Activated CD8-positive, alpha-beta memory T cell treated with anti-CD3 and anti-CD28 coated beads, Interleukin-2, amount 10 ng/mL, durations not matched to agents 7 days and 5 days (primary cell): Measurements from ENCODE around the gene MT4. TPM values are rescaled to one million over a fixed set of nuclear protein-coding genes. Genes with fewer than 3 reads are reported as not detected.
"Not testable (repeated sequence)": the region's sequence is repeated elsewhere in the genome, so short reads cannot be mapped to it uniquely, and the experiment has no call there.

Experiments
- ATAC-seq: fragments of 150-1000 bp; cut with Tn5 transposase; one replicate; pipeline ENCODE4 v1.10.0; 2021; ENCODE audit warnings: moderate library complexity
- CTCF ChIA-PET: fragments of 350-600 bp; sonication (Branson Sonifier 250); formaldehyde crosslinking; loops from one replicate; lab custom pipeline; 2021; ENCODE audit warnings: antibody characterized with exemption; lab: Charles Lee
- DNase-seq: peaks from one replicate; pipeline ENCODE4 v3.0.0-alpha.2; 2020
- H3K27ac Mint-ChIP-seq: one replicate; pipeline ENCODE4 v1.8.0; 2021; ENCODE audit warnings: mild to moderate bottlenecking, mixed read lengths
- H3K27me3 Mint-ChIP-seq: one replicate; pipeline ENCODE4 v1.8.0; 2021; ENCODE audit warnings: mixed read lengths
- H3K36me3 Mint-ChIP-seq: one replicate; pipeline ENCODE4 v1.8.0; 2021; ENCODE audit warnings: mild to moderate bottlenecking, mixed read lengths
- H3K4me1 Mint-ChIP-seq: one replicate; pipeline ENCODE4 v1.8.0; 2021; ENCODE audit warnings: mixed read lengths
- H3K4me3 Mint-ChIP-seq: one replicate; pipeline ENCODE4 v1.8.0; 2021; ENCODE audit warnings: mild to moderate bottlenecking, moderate library complexity, mixed read lengths
- H3K9me3 Mint-ChIP-seq: one replicate; pipeline ENCODE4 v1.8.0; 2022; ENCODE audit warnings: low read depth, mixed read lengths
- total RNA-seq, 2 experiments: library from RNA; stranded (reverse); gene quantifications; one replicate each; pipeline ENCODE4 v1.2.3, GENCODE V29; 2021

Gene MT4
- total RNA-seq, 2 experiments from 2014 or later, result not detected

DNA sequence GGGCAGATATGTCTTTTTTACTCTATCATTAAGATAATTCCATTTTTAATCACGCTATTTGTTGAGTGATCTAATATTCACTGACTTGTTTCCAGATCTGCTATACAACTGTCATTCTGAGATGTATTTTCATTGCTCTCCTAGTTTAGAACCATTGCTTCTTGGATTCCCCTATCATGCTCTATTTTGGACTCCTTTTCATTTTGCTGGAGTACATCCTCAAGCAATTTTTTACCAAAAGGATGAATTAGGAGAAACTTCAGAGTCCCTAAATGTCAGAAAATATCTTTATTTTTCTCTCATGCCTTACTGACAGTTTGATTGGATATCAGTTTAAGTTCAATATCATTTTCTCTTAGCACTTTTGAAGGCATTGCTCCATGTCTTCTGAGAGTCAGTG, 9.8 kb downstream of the MT4 start:
- ATAC-seq (no peak), DNase-seq (no peak)
- Mint-ChIP-seq H3K27ac (no peak overlapping the region), H3K4me1 (peaks cover 8% of the 10 kb centered on the region), H3K36me3 (no peaks in the 10 kb centered on the region), H3K27me3 (peaks cover 8% of the 10 kb centered on the region), H3K4me3 (no peak overlapping the region), H3K9me3 (peaks cover 3% of the 10 kb centered on the region)
- CTCF ChIA-PET, result interaction anchor here (0.6 to 3.4 kb wide), 2 partner anchors 127 to 1999 kb away, joined by 3 to 15 read pairs; no protein-coding TSS in a partner anchor

DNA sequence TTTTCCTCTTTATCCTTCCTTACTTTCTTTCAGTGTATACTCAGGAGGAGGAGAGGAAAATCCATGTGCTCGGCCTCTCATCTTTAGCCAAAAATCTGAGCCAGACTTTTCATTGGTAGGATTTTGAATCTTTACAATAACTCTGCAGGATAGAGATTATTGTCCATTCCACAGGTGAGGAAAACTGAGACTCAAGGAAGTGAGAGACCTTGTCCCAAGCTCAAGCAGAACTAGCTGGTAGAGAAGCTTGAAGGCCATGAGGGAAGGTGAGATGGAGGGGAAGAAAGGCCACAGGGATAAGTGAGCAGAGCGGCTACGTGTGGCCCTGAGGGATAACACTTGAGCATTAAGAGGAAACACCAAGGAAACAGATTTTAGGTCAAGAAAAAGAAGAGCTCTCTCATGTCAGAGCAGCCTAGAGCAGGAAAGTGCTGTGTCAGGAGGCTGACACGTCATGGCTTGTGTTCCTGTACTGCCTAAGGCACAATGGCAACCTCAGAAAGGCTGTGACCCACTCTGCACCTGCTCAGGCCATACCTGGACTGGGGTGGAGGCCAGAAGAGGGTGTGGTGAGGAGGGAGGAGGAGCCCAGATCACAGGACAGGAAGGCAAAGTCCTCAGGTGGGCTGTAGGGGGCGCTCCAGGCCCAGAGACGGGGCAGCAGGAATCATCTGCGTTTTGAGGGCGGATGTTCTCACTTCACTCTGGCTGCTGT, 11.9 kb downstream of the MT4 start:
- CTCF ChIA-PET, result interaction anchor here (0.6 to 3.4 kb wide), 47 partner anchors 9 to 295 kb away, joined by 3 to 94 read pairs (median 4); partner anchors contain the start of genes MT1E, MT1X, MT2A and MT3
- no peaks in the 10 kb centered on the region for H3K36me3 Mint-ChIP-seq
- DNase-seq (peak; percentile 92), ATAC-seq (peak; percentile 100)
- peaks cover 3% of the 10 kb centered on the region for H3K9me3 Mint-ChIP-seq
- no peak overlapping the region for H3K27ac Mint-ChIP-seq
- no peak overlapping the region for H3K4me3 Mint-ChIP-seq
- peaks cover 8% of the 10 kb centered on the region for H3K4me1 Mint-ChIP-seq
- H3K27me3 Mint-ChIP-seq, result peaks cover 17% of the 10 kb centered on the region

DNA sequence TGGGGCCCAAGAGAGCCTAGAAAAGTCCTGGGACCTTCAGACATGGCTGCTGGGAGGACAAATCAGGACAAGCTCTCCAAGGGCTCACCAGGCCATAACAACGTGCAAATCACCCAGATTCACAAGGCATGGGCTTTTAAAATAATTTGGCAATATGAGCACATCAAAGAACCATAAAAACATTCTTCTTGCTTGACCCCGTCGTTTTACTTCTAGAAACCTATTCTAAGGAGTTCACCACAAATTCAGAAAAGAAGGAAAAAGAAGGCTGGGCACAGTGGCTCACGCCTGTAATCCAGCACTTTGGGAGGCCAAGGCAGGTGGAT, 12.4 kb downstream of the MT4 start:
- CTCF ChIA-PET, result interaction anchor here (0.6 to 3.4 kb wide), 40 partner anchors 11 to 294 kb away, joined by 3 to 94 read pairs (median 5); partner anchors contain the start of genes MT1E, MT1X, MT2A and MT3
- no peak for ATAC-seq
- H3K27me3 Mint-ChIP-seq, result peaks cover 19% of the 10 kb centered on the region

DNA sequence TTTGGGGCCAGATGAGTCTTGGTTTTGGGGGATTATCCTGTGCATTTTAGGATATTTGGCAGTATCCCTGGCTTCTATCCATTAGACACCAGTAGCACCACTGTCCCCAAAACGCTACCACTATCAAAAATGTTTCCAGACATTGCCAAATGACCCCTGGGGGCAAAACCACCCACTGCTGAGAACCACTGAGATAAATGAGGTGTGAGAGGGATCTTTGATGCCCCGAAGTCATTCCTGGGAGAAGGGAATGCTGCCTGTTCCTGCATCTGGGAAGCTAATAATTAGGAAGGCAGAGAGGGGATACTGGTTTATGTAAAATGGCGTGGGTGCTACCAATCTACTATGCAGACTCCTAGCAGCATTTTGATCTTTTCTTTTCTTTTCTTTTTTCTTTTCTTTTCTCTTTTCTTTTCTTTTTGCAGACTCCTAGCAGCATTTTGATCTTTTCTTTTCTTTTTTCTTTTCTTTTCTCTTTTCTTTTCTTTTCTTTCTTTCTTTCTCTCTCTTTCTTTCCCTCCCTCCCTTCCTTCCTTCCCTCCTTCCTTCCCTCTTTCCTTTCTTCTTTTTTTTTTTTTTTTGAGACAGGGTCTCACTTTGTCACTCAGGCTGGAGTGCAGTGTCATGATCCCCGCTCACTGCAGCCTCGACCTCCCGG, 15.6 kb downstream of the MT4 start:
- Mint-ChIP-seq H3K9me3 (no peaks in the 10 kb centered on the region), H3K4me3 (no peak overlapping the region), H3K27me3 (peaks cover 32% of the 10 kb centered on the region), H3K36me3 (no peaks in the 10 kb centered on the region), H3K4me1 (peaks cover 8% of the 10 kb centered on the region), H3K27ac (no peak overlapping the region)
- ATAC-seq, result no peak
- CTCF ChIA-PET, result interaction anchor here (3.9 kb wide), 1 partner anchor 122 kb away, joined by 17 read pairs; no protein-coding TSS in a partner anchor
- DNase-seq, result no peak

More for the DNA sequence above, 12.4 kb downstream of the MT4 start:
- peak overlapping the region; percentile 35 for H3K27ac Mint-ChIP-seq
- H3K4me1 Mint-ChIP-seq, result peaks cover 8% of the 10 kb centered on the region
- no peak overlapping the region for H3K4me3 Mint-ChIP-seq
- no peaks in the 10 kb centered on the region for H3K36me3 Mint-ChIP-seq
- peaks cover 3% of the 10 kb centered on the region for H3K9me3 Mint-ChIP-seq
- DNase-seq, result no peak

DNA sequence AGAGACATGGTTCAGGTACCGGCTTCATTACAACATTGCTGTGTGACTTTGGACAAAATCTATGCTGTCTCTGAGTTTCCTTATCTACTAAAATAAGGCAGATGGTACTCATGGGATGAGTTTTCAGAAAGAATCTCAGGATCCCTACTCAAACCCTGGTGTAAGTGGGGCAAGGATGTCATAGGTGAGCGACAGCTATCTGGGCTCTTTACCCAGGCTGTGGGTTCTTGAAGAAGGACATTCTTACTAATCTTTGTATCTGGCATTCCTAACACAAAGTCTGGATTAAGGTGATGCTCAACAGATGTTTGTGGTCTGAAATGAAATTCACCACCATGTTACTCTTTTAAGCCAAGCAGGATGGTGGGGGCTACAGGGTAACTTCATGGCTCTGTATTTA, 18.0 kb downstream of the MT4 start:
- not testable (repeated sequence) for H3K27ac Mint-ChIP-seq, H3K4me1 Mint-ChIP-seq, ATAC-seq, H3K36me3 Mint-ChIP-seq, H3K4me3 Mint-ChIP-seq, H3K9me3 Mint-ChIP-seq, DNase-seq
- peaks cover 38% of the 10 kb centered on the region for H3K27me3 Mint-ChIP-seq
- CTCF ChIA-PET, result interaction anchor here (0.8 to 3.9 kb wide), 2 partner anchors 119 to 131 kb away, joined by 3 to 17 read pairs; no protein-coding TSS in a partner anchor

DNA sequence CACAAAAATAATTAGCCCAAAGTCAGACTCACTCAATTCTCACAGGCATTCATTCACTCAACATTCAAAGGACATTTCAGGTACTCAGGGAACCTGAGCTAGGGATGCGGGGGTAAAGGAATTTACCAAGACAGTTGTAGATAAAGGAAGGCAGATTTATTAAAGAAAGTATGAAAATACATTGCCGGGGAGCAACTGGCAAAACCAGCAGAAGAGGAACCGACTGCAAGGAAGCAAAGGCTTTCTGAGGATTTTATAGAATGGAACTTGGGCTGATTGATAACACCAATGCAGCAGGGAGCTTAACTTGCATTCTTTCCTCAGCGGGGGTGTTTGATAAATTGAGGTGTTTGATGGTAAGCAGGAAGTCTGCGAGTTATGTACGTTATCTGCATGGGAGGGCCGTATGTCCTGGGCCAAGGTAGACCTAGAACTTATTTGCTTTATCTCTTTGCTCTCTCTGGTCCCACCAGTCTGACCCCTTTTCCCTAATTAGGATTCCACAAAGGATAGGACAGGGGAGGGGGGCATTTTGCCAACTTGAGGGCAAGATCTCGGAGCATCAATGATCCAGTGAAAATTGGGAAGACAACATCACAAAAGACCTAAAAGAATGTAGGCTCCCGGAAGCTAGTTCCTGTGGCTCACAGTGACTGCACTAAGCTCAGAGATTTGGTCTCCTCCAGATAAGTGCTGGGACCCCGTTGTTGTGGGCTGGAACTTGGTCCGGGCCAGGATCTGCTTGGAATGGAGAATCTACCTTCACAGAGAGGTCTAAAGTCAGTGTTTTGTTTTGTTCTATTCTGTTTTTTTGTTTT, 18.7 kb downstream of the MT4 start:
- H3K27me3 Mint-ChIP-seq, result peaks cover 44% of the 10 kb centered on the region
- H3K4me3 Mint-ChIP-seq, result no peak overlapping the region
- CTCF ChIA-PET, result interaction anchor here (0.9 to 3.9 kb wide), 2 partner anchors 60 to 119 kb away, joined by 3 to 17 read pairs; no protein-coding TSS in a partner anchor
- H3K36me3 Mint-ChIP-seq, result no peaks in the 10 kb centered on the region
- no peak for DNase-seq
- no peak overlapping the region for H3K27ac Mint-ChIP-seq
- ATAC-seq, result no peak
- no peaks in the 10 kb centered on the region for H3K9me3 Mint-ChIP-seq
- no peaks in the 10 kb centered on the region for H3K4me1 Mint-ChIP-seq

DNA sequence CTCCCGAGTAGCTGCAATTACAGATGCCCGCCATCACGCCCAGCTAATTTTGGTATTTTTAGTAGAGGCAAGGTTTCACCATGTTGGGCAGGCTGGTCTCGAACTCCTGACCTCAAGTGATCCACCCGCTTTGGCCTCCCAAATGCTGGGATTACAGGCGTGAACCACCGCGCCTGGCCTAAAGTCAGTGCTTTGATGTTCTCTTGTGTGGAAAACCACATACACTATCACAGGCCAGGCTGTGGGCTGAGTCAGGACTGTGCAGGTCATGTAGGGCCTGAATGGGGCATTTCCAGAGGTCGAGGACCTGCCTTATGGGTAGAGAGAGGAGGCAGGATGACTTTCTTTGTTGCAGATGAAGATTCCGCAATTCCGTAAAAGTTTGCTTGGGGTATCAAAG, 19.4 kb downstream of the MT4 start:
- CTCF ChIA-PET, result interaction anchor here (0.9 kb wide), 1 partner anchor 59 kb away, joined by 3 read pairs; no protein-coding TSS in a partner anchor
- Mint-ChIP-seq H3K4me1 (peaks cover 3% of the 10 kb centered on the region), H3K27ac (no peak overlapping the region), H3K9me3 (no peaks in the 10 kb centered on the region), H3K27me3 (peaks cover 49% of the 10 kb centered on the region), H3K4me3 (no peak overlapping the region), H3K36me3 (no peaks in the 10 kb centered on the region)
- DNase-seq (no peak), ATAC-seq (no peak)

DNA sequence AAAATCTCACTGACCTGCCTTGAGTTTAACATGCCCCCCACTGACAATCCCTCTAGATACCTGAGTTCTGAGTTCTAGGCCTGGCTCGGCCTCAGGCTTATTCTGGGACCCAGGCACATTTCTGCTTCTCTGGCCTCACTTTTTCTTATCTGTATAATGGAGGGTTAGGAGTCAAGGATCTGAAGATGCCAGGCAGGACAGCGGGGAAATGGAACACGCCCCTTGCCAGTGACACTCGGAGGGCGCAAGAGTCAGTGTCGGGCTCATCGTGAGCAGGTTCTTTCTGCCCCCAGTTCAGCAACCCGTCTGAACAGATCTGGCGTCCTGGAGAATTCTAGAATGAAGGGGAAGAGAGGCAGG, 23.9 kb downstream of the MT4 start:
- H3K9me3 Mint-ChIP-seq, result no peaks in the 10 kb centered on the region
- peak overlapping the region; percentile 71 for H3K4me3 Mint-ChIP-seq
- H3K27me3 Mint-ChIP-seq, result peaks cover 54% of the 10 kb centered on the region
- CTCF ChIA-PET, result no interaction called here
- H3K27ac Mint-ChIP-seq, result no peak overlapping the region
- DNase-seq (no peak), ATAC-seq (no peak)
- H3K36me3 Mint-ChIP-seq, result no peaks in the 10 kb centered on the region
- peaks cover 11% of the 10 kb centered on the region for H3K4me1 Mint-ChIP-seq

DNA sequence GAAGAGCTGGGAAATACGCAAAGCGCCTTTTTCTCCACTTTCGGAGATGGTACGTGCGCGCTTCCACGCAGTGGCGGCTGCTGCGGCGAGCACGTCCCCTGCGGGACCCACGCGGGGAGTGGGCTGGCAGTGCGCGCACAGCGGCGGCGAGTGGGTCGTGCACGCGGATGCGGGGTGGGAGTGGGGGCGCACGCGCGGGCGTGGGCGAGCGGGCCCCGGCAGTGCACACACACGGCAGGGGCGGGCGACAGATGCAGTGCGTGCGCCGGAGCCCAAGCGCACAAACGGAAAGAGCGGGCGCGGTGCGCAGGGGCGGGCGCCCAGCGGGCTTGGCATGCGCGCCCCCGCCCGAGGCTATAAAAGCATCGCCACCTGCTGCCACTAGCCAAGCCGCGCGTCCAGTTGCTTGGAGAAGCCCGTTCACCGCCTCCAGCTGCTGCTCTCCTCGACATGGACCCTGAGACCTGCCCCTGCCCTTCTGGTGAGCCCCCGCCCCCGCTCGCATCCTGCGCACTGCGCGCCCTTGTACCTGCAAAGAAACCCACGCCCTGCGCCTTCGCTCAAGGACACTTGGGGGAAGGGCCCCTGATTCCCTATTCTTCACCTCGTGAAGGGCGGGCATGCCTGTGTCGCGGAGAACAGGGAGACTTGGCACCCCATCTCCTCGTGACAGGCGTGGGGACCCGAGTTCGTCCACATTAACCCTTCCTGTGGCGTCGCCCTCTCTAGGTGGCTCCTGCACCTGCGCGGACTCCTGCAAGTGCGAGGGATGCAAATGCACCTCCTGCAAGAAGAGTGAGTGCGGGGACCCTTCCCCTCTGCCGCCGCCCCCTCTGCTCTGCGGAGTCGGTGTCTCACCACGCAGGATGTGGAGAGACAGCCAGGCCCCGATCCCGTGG, 24.5 kb downstream of the MT4 start, which contains the start of gene MT3:
TSS of gene MT3 (plus strand) at position 388 of the 899 bp plus-strand sequence. CDS start at position 451, 63 bp downstream.
- peak; percentile 77 for ATAC-seq
- no peaks in the 10 kb centered on the region for H3K9me3 Mint-ChIP-seq
- H3K36me3 Mint-ChIP-seq, result no peaks in the 10 kb centered on the region
- peaks cover 11% of the 10 kb centered on the region for H3K4me1 Mint-ChIP-seq
- H3K4me3 Mint-ChIP-seq, result peak within 1 kb of the TSS; percentile 71
- CTCF ChIA-PET, result interaction anchor here (1.3 kb wide), 1 partner anchor 12 kb away, joined by 4 read pairs; no protein-coding TSS in a partner anchor
- H3K27me3 Mint-ChIP-seq, result peaks cover 54% of the 10 kb centered on the region
- DNase-seq, result no peak
- no peak within 1 kb of the TSS for H3K27ac Mint-ChIP-seq

DNA sequence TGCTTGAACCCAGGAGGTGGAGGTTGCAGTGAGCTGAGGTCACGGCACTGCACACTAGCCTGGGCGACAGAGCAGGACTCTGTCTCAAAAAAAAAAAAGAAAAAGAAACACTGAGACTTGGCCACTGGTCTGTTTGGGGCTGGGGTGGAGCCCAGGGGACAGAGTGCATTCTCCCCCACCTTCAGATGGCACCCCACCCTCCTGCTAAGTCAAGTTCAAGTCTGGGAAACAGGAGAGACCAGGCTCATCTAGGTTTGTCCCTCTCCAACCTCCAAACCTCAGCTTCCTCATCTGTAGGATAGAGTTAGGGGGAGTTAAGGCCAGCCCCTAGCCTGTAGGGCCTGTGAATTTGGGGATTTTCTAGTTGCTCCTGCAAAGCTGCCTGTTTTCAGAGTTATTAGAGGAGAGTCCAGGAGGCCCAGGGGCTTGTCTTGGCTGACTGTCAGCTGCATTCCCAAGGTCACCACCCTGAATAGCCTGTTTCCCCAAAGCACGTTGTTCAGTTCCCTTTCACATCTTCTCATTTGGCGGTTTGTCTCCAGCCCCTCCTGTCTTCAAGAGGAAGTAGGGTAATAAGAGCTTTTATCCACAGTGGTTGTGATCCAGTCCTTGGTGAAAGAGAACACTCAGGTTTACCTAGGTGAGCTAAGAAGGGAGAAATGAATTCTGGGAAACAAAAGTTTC, 26.6 kb downstream of the MT4 start:
- no peak overlapping the region for H3K4me3 Mint-ChIP-seq
- H3K36me3 Mint-ChIP-seq, result no peaks in the 10 kb centered on the region
- no peak for ATAC-seq
- CTCF ChIA-PET, result interaction anchor here (0.6 to 1.8 kb wide), 6 partner anchors 9 to 493 kb away, joined by 3 to 7 read pairs (median 4); no protein-coding TSS in a partner anchor
- no peak overlapping the region for H3K27ac Mint-ChIP-seq
- H3K4me1 Mint-ChIP-seq, result peaks cover 11% of the 10 kb centered on the region
- peaks cover 54% of the 10 kb centered on the region for H3K27me3 Mint-ChIP-seq
- DNase-seq, result no peak
- no peaks in the 10 kb centered on the region for H3K9me3 Mint-ChIP-seq

DNA sequence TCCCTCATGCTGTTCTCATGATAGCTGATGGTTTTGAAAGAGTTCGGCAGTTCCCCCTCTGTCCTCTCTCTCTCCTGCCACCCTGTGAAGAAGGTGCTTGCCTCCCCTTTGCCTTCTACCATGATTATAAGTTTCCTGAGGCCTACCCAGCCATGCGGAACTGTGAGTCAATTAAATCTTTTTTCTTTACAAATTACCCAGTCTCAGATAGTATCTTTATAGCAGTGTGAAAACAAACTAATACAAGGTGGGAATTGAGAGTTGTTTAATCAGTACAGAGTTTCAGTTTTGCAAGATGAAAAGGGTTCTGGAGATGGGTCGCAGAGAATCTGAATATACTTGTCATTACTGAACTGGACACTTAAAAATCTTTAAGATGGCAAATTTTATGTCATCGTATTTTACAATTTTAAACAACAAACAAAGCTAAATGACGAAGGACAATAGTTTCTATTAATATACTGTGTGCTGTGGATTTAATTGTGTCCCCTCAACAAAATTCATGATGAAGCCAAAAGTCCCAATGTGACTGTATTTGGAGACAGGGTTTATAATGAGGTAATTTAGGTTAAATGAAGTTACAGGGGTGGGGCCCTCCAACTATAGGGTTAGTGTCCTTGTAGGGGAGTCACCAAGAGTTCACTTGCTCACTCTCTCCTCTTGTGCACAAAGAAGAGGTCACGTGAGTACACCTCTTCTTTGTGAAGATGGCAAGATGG, 28.9 kb downstream of the MT4 start:
- no peaks in the 10 kb centered on the region for H3K36me3 Mint-ChIP-seq
- ATAC-seq (no peak), DNase-seq (no peak)
- peaks cover 56% of the 10 kb centered on the region for H3K27me3 Mint-ChIP-seq
- H3K4me1 Mint-ChIP-seq, result peaks cover 11% of the 10 kb centered on the region
- CTCF ChIA-PET, result interaction anchor here (0.7 to 1.5 kb wide), 2 partner anchors 16 to 109 kb away, joined by 3 read pairs; no protein-coding TSS in a partner anchor
- H3K9me3 Mint-ChIP-seq, result no peaks in the 10 kb centered on the region
- no peak overlapping the region for H3K27ac Mint-ChIP-seq
- H3K4me3 Mint-ChIP-seq, result no peak overlapping the region
